Muscle layer of colon (tissue), 2 donors: ENCODE measurements around the gene TMEM144.
"Not testable (repeated sequence)": the region's sequence is repeated elsewhere in the genome, so short reads cannot be mapped to it uniquely, and the experiment has no call there.

Experiments used
- H3K27ac ChIP-seq: one replicate; pipeline ENCODE4 v1.7.0; 2013; ENCODE audit warnings: low read depth, mild to moderate bottlenecking, low read length, moderate library complexity
- H3K27me3 ChIP-seq, 2 donors: one replicate each; pipeline ENCODE4 v1.7.0; 2013; ENCODE audit warnings: low read length in 2 of 2, mild to moderate bottlenecking in 2 of 2; ENCODE audit not compliant: insufficient read depth in 2 of 2, control insufficient read depth in 1 of 2
- H3K36me3 ChIP-seq: one replicate; pipeline ENCODE4 v1.7.0; 2013; ENCODE audit warnings: mild to moderate bottlenecking, low read length; ENCODE audit not compliant: insufficient read depth
- H3K4me1 ChIP-seq: one replicate; pipeline ENCODE4 v1.7.0; 2013; ENCODE audit warnings: mild to moderate bottlenecking, low read length; ENCODE audit not compliant: insufficient read depth
- H3K4me3 ChIP-seq, 2 donors: one replicate each; pipeline ENCODE4 v1.7.0; 2013; ENCODE audit warnings: low read length in 2 of 2, low read depth in 1 of 2, mild to moderate bottlenecking in 1 of 2, moderate library complexity in 1 of 2
- H3K9ac ChIP-seq: one replicate; pipeline ENCODE4 v1.7.0; 2013; ENCODE audit warnings: low read length
- H3K9me3 ChIP-seq: one replicate; pipeline ENCODE4 v1.7.0; 2013; ENCODE audit warnings: mild to moderate bottlenecking, low read length
- donor health status: abdominal sarcoma.
- donor health status: Adenocarcinoma of cecum.

Gene TMEM144

GRCh38 chr4:158214856-158215255, 4.6 kb downstream of the TMEM144 start:
- Histone ChIP-seq H3K27ac (no peak overlapping the region), H3K4me3 (no peak overlapping the region), H3K36me3 (no peaks in the 10 kb centered on the region)

DNA sequence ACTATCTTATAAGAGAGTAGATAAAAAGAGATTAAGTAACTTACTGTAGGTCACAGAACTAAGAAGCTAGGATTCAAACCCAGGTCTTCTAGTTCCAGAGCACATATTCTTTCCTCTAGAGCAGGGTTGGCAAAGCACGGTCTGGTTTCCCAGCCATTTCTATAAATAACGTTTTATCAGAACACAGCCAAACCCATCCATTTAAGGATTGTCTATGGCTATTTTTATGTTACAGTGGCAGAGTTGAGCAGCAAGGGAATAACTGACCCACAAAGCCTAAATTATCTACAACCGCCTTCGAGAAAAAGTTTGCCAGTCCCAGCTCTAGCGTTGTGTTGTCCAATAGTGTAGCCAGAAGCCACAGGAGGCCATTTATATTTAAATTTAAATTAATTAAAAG, 7.5 kb downstream of the TMEM144 start:
- Histone ChIP-seq H3K4me3 (no peak overlapping the region), H3K36me3 (no peaks in the 10 kb centered on the region), H3K27me3 (no peaks in the 10 kb centered on the region), H3K9me3 (no peaks in the 10 kb centered on the region), H3K9ac (no peak overlapping the region), H3K4me1 (peaks cover 6% of the 10 kb centered on the region), H3K27ac (no peak overlapping the region)

More at GRCh38 chr4:158214856-158215255, 4.6 kb downstream of the TMEM144 start:
- Histone ChIP-seq H3K27me3 (no peaks in the 10 kb centered on the region), H3K9ac (no peak overlapping the region), H3K9me3 (no peaks in the 10 kb centered on the region), H3K4me1 (peaks cover 13% of the 10 kb centered on the region)

GRCh38 chr4:158219623-158220022, 9.3 kb downstream of the TMEM144 start:
- no peak overlapping the region for H3K9ac ChIP-seq
- H3K36me3 ChIP-seq: no peaks in the 10 kb centered on the region
- H3K9me3 ChIP-seq: no peaks in the 10 kb centered on the region
- no peak overlapping the region for H3K4me3 ChIP-seq
- H3K27ac ChIP-seq: no peak overlapping the region
- H3K27me3 ChIP-seq: no peaks in the 10 kb centered on the region
- peaks cover 6% of the 10 kb centered on the region for H3K4me1 ChIP-seq

GRCh38 chr4:158224318-158224717, 14.0 kb downstream of the TMEM144 start:
- H3K4me1 ChIP-seq, H3K27ac ChIP-seq, H3K36me3 ChIP-seq, H3K9ac ChIP-seq, H3K9me3 ChIP-seq, H3K4me3 ChIP-seq, H3K27me3 ChIP-seq: not testable (repeated sequence)

GRCh38 chr4:158224999-158225398, 14.7 kb downstream of the TMEM144 start:
- H3K9me3 ChIP-seq, H3K36me3 ChIP-seq, H3K4me1 ChIP-seq, H3K27me3 ChIP-seq, H3K27ac ChIP-seq, H3K4me3 ChIP-seq, H3K9ac ChIP-seq: not testable (repeated sequence)

DNA sequence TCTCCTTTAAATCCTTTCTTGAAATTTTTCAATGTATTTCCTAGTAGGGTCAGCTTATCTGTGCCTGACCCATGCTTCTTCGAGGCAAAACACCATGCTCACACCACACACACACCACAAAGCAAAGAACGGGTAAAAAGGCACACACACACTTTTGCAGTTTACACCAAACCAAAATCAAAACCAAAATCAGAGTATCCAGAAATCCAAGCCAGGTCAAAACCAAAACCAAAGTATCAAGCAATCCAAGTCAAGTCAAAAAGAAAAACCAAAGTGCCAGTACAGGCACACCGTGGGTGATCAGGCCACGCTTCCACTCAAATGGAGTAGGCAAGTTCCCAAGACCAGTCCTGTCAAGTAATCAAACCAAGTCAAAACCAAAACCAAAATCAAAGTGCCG, 17.6 kb downstream of the TMEM144 start:
- not testable (repeated sequence) for H3K27me3 ChIP-seq, H3K27ac ChIP-seq, H3K36me3 ChIP-seq, H3K4me3 ChIP-seq, H3K9me3 ChIP-seq, H3K4me1 ChIP-seq, H3K9ac ChIP-seq

GRCh38 chr4:158228399-158228798, 18.1 kb downstream of the TMEM144 start:
- not testable (repeated sequence) for H3K9me3 ChIP-seq, H3K4me1 ChIP-seq, H3K9ac ChIP-seq, H3K27me3 ChIP-seq, H3K4me3 ChIP-seq, H3K27ac ChIP-seq, H3K36me3 ChIP-seq

- no peak overlapping the region for H3K27ac ChIP-seq
- H3K4me1 ChIP-seq: no peaks in the 10 kb centered on the region
- no peaks in the 10 kb centered on the region for H3K9me3 ChIP-seq
- H3K4me3 ChIP-seq: no peak overlapping the region
- H3K36me3 ChIP-seq: no peaks in the 10 kb centered on the region
- no peak overlapping the region for H3K9ac ChIP-seq
- no peaks in the 10 kb centered on the region for H3K27me3 ChIP-seq
Observed at GRCh38 chr4:158229768-158230167, 19.5 kb downstream of the TMEM144 start.

DNA sequence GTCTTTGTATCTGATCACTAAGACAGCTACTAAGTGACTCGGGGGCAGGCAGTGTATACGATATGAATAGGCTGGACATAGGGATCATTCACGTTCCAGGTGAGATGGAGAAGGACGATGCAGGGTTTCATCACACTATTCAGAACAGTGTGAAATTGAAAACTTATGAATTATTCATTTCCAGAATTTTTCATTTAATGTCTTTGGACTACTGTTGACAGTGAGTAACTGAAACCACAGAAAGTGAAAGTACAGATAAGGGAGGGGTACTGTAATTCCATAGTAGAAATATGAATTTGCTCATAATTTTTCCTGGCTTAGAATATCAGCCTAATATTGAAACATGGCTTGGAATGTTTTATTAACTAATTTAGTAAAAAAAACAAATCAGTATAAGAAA, 24.4 kb downstream of the TMEM144 start:
- H3K36me3 ChIP-seq: no peaks in the 10 kb centered on the region
- H3K4me3 ChIP-seq: no peak overlapping the region
- no peak overlapping the region for H3K27ac ChIP-seq
- no peaks in the 10 kb centered on the region for H3K4me1 ChIP-seq
- H3K9ac ChIP-seq: no peak overlapping the region
- no peaks in the 10 kb centered on the region for H3K27me3 ChIP-seq
- H3K9me3 ChIP-seq: no peaks in the 10 kb centered on the region

DNA sequence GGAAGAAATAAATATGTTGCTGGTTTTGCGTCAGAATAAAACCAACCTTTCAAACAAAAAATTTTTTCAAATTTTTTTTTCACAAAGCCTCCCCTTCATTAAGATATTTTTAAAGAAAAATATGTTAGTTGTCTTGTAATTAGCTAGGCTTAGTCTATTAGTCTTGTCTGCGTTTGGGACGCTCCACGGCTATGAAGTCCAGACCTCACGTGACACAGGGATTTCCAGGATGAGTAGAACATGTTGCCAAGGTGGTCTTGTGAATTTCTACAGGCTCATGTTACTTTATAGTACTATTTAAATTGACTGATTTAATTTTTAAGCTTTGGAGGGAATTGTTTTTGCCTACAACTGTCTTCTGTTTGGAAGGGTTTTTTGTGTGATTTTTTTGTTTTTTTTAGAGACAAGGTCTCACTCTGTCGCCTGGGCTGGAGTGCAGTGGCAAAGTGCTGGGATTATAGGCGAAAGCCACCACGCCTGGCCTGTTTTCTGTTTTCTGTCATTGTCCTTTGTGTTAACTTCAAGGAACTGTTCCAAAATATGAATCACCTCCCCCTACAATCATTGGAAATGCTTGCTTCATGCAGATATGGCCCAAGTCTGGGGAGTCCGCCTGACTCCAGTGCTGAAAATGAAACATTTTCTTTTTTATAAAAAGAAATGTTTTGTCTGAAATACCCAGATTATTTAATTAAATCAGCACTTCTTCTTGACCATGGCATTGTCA, 26.2 kb downstream of the TMEM144 start:
- Histone ChIP-seq H3K36me3 (no peaks in the 10 kb centered on the region), H3K9ac (no peak overlapping the region), H3K9me3 (no peaks in the 10 kb centered on the region), H3K4me1 (no peaks in the 10 kb centered on the region), H3K27ac (no peak overlapping the region), H3K27me3 (no peaks in the 10 kb centered on the region), H3K4me3 (no peak overlapping the region)

- H3K9me3 ChIP-seq: no peaks in the 10 kb centered on the region
- no peak overlapping the region for H3K27ac ChIP-seq
- H3K4me3 ChIP-seq: no peak overlapping the region
- H3K36me3 ChIP-seq: no peaks in the 10 kb centered on the region
- H3K27me3 ChIP-seq: no peaks in the 10 kb centered on the region
- H3K9ac ChIP-seq: no peak overlapping the region
- no peaks in the 10 kb centered on the region for H3K4me1 ChIP-seq
Observed at GRCh38 chr4:158238575-158238974, 28.3 kb downstream of the TMEM144 start.

- Histone ChIP-seq H3K27ac (no peak overlapping the region), H3K27me3 (no peaks in the 10 kb centered on the region), H3K9ac (no peak overlapping the region), H3K4me3 (no peak overlapping the region), H3K36me3 (no peaks in the 10 kb centered on the region), H3K9me3 (no peaks in the 10 kb centered on the region), H3K4me1 (no peaks in the 10 kb centered on the region)
Observed at GRCh38 chr4:158239196-158239595, 28.9 kb downstream of the TMEM144 start.
